Activated naive CD8-positive, alpha-beta T cell treated with anti-CD3 and anti-CD28 coated beads, Interleukin-2, amount 10 ng/mL, durations not matched to agents 7 days and 5 days (primary cell): ENCODE measurements around the gene THBS2. TPM values are rescaled to one million over a fixed set of nuclear protein-coding genes. Genes with fewer than 3 reads are reported as not detected.

Source experiments
- ATAC-seq: fragments of 150-1000 bp; cut with Tn5 transposase; one replicate; pipeline ENCODE4 v1.10.0; 2021; ENCODE audit warnings: low read depth, moderate library complexity
- POLR2A ChIA-PET: fragments of 350-600 bp; sonication (Branson Sonifier 250); formaldehyde crosslinking; loops from one replicate; lab custom pipeline; 2021; ENCODE audit warnings: antibody characterized with exemption; lab: Charles Lee
- DNase-seq: peaks from one replicate; pipeline ENCODE4 v3.0.0; 2021
- H3K27ac Mint-ChIP-seq: one replicate; pipeline ENCODE4 v1.8.0; 2022; ENCODE audit warnings: mild to moderate bottlenecking, mixed read lengths
- H3K27me3 Mint-ChIP-seq: one replicate; pipeline ENCODE4 v1.8.0; 2022; ENCODE audit warnings: mild to moderate bottlenecking, moderate library complexity, mixed read lengths
- H3K36me3 Mint-ChIP-seq: one replicate; pipeline ENCODE4 v1.8.0; 2021; ENCODE audit warnings: mild to moderate bottlenecking, mixed read lengths
- H3K4me1 Mint-ChIP-seq: one replicate; pipeline ENCODE4 v1.8.0; 2021; ENCODE audit warnings: mixed read lengths
- H3K4me3 Mint-ChIP-seq: one replicate; pipeline ENCODE4 v1.8.0; 2022; ENCODE audit warnings: mild to moderate bottlenecking, moderate library complexity, mixed read lengths
- H3K9me3 Mint-ChIP-seq: one replicate; pipeline ENCODE4 v1.8.0; 2021; ENCODE audit warnings: mixed read lengths
- total RNA-seq, 2 experiments: library from RNA; stranded (reverse); gene quantifications; one replicate each; pipeline ENCODE4 v1.2.3, GENCODE V29; 2021

THBS2 gene
- total RNA-seq, 2 experiments from 2014 or later, result not detected

- peaks cover 12% of the 10 kb centered on the region for H3K9me3 Mint-ChIP-seq
Observed at GRCh38 chr6:169251371-169251802, 2.3 kb downstream of the THBS2 start.

GRCh38 chr6:169250660-169251059 is 3.0 kb downstream of the THBS2 start:
- no peak overlapping the region for H3K4me3 Mint-ChIP-seq
- H3K36me3 Mint-ChIP-seq, result no peaks in the 10 kb centered on the region
- H3K4me1 Mint-ChIP-seq, result peaks cover 3% of the 10 kb centered on the region
- ATAC-seq (no peak), DNase-seq (no peak)
- H3K27me3 Mint-ChIP-seq, result peaks cover 58% of the 10 kb centered on the region
- H3K27ac Mint-ChIP-seq, result no peak overlapping the region
- peaks cover 12% of the 10 kb centered on the region for H3K9me3 Mint-ChIP-seq
- POLR2A ChIA-PET, result no interaction called here

More at GRCh38 chr6:169251371-169251802, 2.3 kb downstream of the THBS2 start:
- H3K4me1 Mint-ChIP-seq, result peaks cover 3% of the 10 kb centered on the region
- H3K27me3 Mint-ChIP-seq, result peaks cover 62% of the 10 kb centered on the region
- H3K27ac Mint-ChIP-seq, result no peak overlapping the region
- no peaks in the 10 kb centered on the region for H3K36me3 Mint-ChIP-seq
- no peak for DNase-seq
- H3K4me3 Mint-ChIP-seq, result no peak overlapping the region
- POLR2A ChIA-PET, result no interaction called here
- ATAC-seq, result no peak

GRCh38 chr6:169249057-169249456 is 4.6 kb downstream of the THBS2 start:
- peaks cover 43% of the 10 kb centered on the region for H3K27me3 Mint-ChIP-seq
- H3K36me3 Mint-ChIP-seq, result no peaks in the 10 kb centered on the region
- POLR2A ChIA-PET, result no interaction called here
- peaks cover 12% of the 10 kb centered on the region for H3K9me3 Mint-ChIP-seq
- no peak overlapping the region for H3K4me3 Mint-ChIP-seq
- DNase-seq (no peak), ATAC-seq (no peak)
- peaks cover 3% of the 10 kb centered on the region for H3K4me1 Mint-ChIP-seq
- H3K27ac Mint-ChIP-seq, result no peak overlapping the region

- POLR2A ChIA-PET, result no interaction called here
- H3K9me3 Mint-ChIP-seq, result peaks cover 12% of the 10 kb centered on the region
- no peak overlapping the region for H3K27ac Mint-ChIP-seq
- ATAC-seq (no peak), DNase-seq (no peak)
- no peaks in the 10 kb centered on the region for H3K36me3 Mint-ChIP-seq
- no peak overlapping the region for H3K4me3 Mint-ChIP-seq
- H3K27me3 Mint-ChIP-seq, result peaks cover 38% of the 10 kb centered on the region
- H3K4me1 Mint-ChIP-seq, result peaks cover 3% of the 10 kb centered on the region
Observed at GRCh38 chr6:169248521-169248971, 5.1 kb downstream of the THBS2 start.

GRCh38 chr6:169247991-169248390 is 5.7 kb downstream of the THBS2 start:
- POLR2A ChIA-PET, result no interaction called here
- Mint-ChIP-seq H3K36me3 (no peaks in the 10 kb centered on the region), H3K4me3 (no peak overlapping the region)

GRCh38 chr6:169247419-169247818 is 6.2 kb downstream of the THBS2 start:
- H3K4me1 Mint-ChIP-seq, result no peaks in the 10 kb centered on the region
- POLR2A ChIA-PET, result no interaction called here

More at GRCh38 chr6:169247991-169248390, 5.7 kb downstream of the THBS2 start:
- DNase-seq (no peak), ATAC-seq (no peak)
- Mint-ChIP-seq H3K9me3 (peaks cover 12% of the 10 kb centered on the region), H3K27me3 (peaks cover 33% of the 10 kb centered on the region), H3K27ac (no peak overlapping the region), H3K4me1 (no peaks in the 10 kb centered on the region)

GRCh38 chr6:169246445-169246844 is 7.2 kb downstream of the THBS2 start:
- Mint-ChIP-seq H3K36me3 (no peaks in the 10 kb centered on the region), H3K27ac (no peak overlapping the region), H3K4me1 (no peaks in the 10 kb centered on the region), H3K9me3 (peaks cover 12% of the 10 kb centered on the region), H3K27me3 (peaks cover 17% of the 10 kb centered on the region), H3K4me3 (no peak overlapping the region)
- ATAC-seq, result no peak
- POLR2A ChIA-PET, result no interaction called here
- no peak for DNase-seq

More at GRCh38 chr6:169247419-169247818, 6.2 kb downstream of the THBS2 start:
- ATAC-seq, result no peak
- Mint-ChIP-seq H3K9me3 (peaks cover 12% of the 10 kb centered on the region), H3K27me3 (peaks cover 27% of the 10 kb centered on the region), H3K4me3 (no peak overlapping the region), H3K27ac (peak overlapping the region; percentile 23), H3K36me3 (no peaks in the 10 kb centered on the region)
- DNase-seq, result no peak

- DNase-seq (no peak), ATAC-seq (no peak)
- Mint-ChIP-seq H3K4me1 (no peaks in the 10 kb centered on the region), H3K4me3 (no peak overlapping the region), H3K27me3 (peaks cover 1% of the 10 kb centered on the region), H3K9me3 (peaks cover 12% of the 10 kb centered on the region), H3K36me3 (no peaks in the 10 kb centered on the region), H3K27ac (no peak overlapping the region)
- POLR2A ChIA-PET, result no interaction called here
Observed at GRCh38 chr6:169244684-169245383, 8.8 kb downstream of the THBS2 start.

- Mint-ChIP-seq H3K4me1 (no peaks in the 10 kb centered on the region), H3K27ac (no peak overlapping the region), H3K27me3 (no peaks in the 10 kb centered on the region), H3K9me3 (peaks cover 12% of the 10 kb centered on the region), H3K36me3 (no peaks in the 10 kb centered on the region), H3K4me3 (no peak overlapping the region)
- no peak for DNase-seq
- POLR2A ChIA-PET, result no interaction called here
- no peak for ATAC-seq
Observed at GRCh38 chr6:169243661-169244060, 10.0 kb downstream of the THBS2 start.

- Mint-ChIP-seq H3K9me3 (peaks cover 11% of the 10 kb centered on the region), H3K4me3 (no peak overlapping the region), H3K4me1 (no peaks in the 10 kb centered on the region), H3K27ac (no peak overlapping the region), H3K36me3 (no peaks in the 10 kb centered on the region), H3K27me3 (no peaks in the 10 kb centered on the region)
- DNase-seq, result no peak
- POLR2A ChIA-PET, result no interaction called here
- peak; percentile 18 for ATAC-seq
Observed at GRCh38 chr6:169243186-169243585, 10.5 kb downstream of the THBS2 start.

- ATAC-seq (peak; percentile 32), DNase-seq (peak; percentile 38)
- H3K27me3 Mint-ChIP-seq, result no peaks in the 10 kb centered on the region
- POLR2A ChIA-PET, result no interaction called here
- no peak overlapping the region for H3K27ac Mint-ChIP-seq
- H3K9me3 Mint-ChIP-seq, result no peaks in the 10 kb centered on the region
- H3K4me3 Mint-ChIP-seq, result no peak overlapping the region
- H3K36me3 Mint-ChIP-seq, result no peaks in the 10 kb centered on the region
- H3K4me1 Mint-ChIP-seq, result no peaks in the 10 kb centered on the region
Observed at GRCh38 chr6:169241688-169242350, 11.8 kb downstream of the THBS2 start.

GRCh38 chr6:169240591-169241390 is 12.9 kb downstream of the THBS2 start:
- Mint-ChIP-seq H3K4me1 (no peaks in the 10 kb centered on the region), H3K36me3 (no peaks in the 10 kb centered on the region)

GRCh38 chr6:169240125-169240524 is 13.5 kb downstream of the THBS2 start:
- H3K9me3 Mint-ChIP-seq, result peaks cover 5% of the 10 kb centered on the region
- POLR2A ChIA-PET, result no interaction called here
- H3K27me3 Mint-ChIP-seq, result no peaks in the 10 kb centered on the region
- no peaks in the 10 kb centered on the region for H3K4me1 Mint-ChIP-seq
- no peak overlapping the region for H3K4me3 Mint-ChIP-seq
- no peak for ATAC-seq
- DNase-seq, result no peak
- no peak overlapping the region for H3K27ac Mint-ChIP-seq
- no peaks in the 10 kb centered on the region for H3K36me3 Mint-ChIP-seq

More at GRCh38 chr6:169240591-169241390, 12.9 kb downstream of the THBS2 start:
- POLR2A ChIA-PET, result no interaction called here
- ATAC-seq (no peak), DNase-seq (no peak)
- Mint-ChIP-seq H3K27ac (no peak overlapping the region), H3K27me3 (no peaks in the 10 kb centered on the region), H3K4me3 (no peak overlapping the region), H3K9me3 (peaks cover 2% of the 10 kb centered on the region)
